ENCODE measurements around the gene ALDH1A2.
"Not testable (repeated sequence)": the region's sequence is repeated elsewhere in the genome, so short reads cannot be mapped to it uniquely, and the experiment has no call there.

ALDH1A2 gene

DNA sequence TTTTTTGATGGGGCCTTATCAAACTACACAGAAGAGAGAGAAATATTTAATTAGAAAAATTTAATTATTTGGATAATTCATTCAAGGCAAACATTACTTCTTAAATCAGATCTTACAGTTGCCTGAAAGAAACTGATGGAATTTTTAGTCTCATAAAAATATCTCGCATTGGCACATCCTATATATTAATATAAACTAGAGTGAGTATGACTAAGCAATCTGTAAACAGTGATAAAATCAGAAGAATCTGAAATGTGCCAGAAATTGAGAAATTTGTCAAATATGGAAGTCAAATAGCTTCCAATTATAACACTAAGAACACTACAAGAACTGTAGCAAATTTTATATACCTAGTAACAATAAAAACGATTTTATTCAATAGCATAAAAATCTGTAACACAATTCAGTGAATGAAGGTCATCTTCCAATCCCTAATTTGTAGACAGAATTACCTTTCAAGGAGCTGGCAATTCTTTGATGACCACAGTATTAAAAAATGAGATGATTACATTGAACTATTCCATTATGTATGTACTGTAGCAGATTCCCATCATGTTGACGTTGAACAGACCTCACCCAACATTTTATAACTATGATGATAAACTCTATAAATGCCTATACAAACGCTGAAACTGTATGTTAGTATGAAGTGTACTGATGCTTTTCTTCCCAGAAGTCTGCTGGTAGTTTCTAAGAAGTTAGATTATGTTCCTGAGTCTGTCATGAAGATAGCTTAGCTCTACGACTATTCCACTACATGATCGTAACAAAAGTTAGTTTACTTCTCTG is 63.0 kb downstream of the ALDH1A2 start:
- in situ Hi-C loops (cut with MboI; ENCODE audit: low sequenced_read_pairs), result no loop called here

DNA sequence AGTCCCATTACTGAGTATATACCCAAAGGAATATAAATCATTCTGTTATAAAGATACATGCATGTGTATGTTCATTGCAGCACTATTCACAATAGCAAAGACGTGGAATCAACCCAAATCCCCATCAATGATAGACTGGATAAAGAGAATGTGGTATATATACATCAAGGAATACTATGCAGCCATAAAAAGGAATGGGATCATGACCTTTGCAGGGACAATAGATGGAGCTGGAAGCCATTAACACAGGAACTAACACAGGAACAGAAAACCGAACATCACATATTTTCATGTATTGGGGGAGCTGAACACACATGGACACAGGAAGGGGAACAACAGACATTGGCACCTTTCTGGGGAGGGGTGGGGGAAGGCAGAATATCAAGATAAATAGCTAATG is 65.8 kb downstream of the ALDH1A2 start:
- in situ Hi-C loops (cut with MboI; ENCODE audit: low sequenced_read_pairs), result not testable (repeated sequence)

DNA sequence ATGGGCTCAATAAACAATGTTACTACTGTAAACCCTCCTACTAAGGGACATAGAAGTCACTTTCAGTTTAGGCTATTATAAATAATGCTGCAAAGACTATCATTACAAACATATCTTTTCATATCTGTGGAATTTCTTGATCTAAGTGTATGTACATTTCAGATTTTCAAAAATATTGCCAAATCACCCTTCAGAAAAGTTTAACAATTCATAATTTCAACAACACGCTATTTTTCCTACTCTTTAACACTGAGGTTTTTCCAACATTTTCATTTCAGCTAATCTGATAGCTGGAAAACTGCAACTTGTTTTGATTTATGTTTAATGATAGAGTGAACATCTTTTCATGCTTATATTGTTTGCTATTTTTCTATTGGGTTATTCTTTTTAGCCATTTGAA is 69.0 kb downstream of the ALDH1A2 start:
- in situ Hi-C loops (cut with MboI; ENCODE audit: low sequenced_read_pairs), result no loop called here

GRCh38 chr15:57994221-57995049 is 71.1 kb downstream of the ALDH1A2 start:
- in situ Hi-C loops (cut with MboI; ENCODE audit: low sequenced_read_pairs), result no loop called here

- in situ Hi-C loops (cut with MboI; ENCODE audit: low sequenced_read_pairs), result no loop called here
Measured at GRCh38 chr15:57993409-57994145, 71.9 kb downstream of the ALDH1A2 start.

DNA sequence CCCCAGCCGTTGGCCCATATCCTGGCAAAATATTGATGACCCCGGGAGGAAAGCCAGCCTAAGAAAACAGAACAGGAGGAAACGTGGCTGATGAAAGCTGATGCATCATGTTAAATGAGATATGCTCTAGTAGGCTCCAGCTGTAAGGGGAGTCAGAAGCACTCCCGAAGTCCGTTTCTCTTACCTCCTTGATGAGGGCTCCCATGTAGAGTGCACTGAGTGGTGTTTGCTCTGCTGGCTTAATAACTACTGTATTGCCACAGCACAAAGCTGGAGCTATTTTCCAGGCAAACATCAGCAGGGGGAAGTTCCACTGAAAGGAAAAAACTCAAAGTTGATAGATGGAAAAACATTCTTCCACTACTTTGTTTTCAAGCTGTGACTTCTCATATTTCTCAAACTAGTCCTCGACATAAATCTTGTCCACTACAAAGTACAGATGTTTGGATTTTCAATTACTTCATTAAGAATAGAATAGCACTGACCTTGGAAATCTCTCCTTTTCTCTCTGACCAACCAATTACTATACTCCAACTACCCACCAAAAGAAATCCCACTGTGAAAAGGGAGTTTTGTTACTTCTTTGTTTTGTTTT is 72.7 kb downstream of the ALDH1A2 start:
- in situ Hi-C loops (cut with MboI; ENCODE audit: low sequenced_read_pairs), result no loop called here

- in situ Hi-C loops (cut with MboI; ENCODE audit: low sequenced_read_pairs), result no loop called here
Measured at GRCh38 chr15:57973534-57973933, 92.0 kb downstream of the ALDH1A2 start.

DNA sequence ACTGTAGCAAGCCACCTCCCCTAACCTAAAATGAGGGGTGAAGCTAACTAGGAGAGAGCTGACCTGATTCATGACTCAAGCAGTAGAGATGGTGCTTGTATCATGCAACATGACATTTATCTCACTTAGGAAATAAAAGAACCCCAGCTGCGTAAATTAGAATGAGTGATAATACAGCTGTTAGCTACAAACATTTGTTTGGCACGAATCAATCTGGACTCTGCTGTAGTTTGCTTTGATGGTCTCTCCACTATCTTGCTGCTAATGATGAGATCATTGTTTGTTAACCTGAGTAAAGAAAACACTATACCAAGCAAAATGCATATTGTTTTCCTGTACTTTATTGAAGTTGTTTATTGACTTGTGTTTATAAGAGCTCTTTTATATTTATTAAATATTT is 92.6 kb downstream of the ALDH1A2 start:
- in situ Hi-C loops (cut with MboI; ENCODE audit: low sequenced_read_pairs), result no loop called here

DNA sequence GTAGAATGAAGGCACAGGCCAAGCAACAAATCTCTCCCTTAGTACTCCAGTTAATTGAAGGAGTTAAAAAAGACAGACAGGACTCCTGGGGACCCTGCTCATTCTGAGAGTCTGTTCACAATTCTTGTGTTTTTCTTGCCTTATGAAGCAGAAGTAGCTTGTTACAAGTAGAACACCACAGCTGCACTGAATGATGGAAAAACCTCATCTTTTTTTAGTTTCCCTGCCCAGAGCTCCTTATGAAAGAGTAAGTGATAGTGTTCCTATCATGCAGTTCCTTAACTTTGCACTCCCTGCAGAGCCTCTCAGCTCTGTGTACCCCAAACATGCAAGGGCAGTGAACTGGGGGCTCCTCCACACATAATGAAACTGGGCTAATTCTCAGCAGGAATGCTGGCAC is 95.5 kb downstream of the ALDH1A2 start:
- in situ Hi-C loops (cut with MboI; ENCODE audit: low sequenced_read_pairs), result no loop called here

DNA sequence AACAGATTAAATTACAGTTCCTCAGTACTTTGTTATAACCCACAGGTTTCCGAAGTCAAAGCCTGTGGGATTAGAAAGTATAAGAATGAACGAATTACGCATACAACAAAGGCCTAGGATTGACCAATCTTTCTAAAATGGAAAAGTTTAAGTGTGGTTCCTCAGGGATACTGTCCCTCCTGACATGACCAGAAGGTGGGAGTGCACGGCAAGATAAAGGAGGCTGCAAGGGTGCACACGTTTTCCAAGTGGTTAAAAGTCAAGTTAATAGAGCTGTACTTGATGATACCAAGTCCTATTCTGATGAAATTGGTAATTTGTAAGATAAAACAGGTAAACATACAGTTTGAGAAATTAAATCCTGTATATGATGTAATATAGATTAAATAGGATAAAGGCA is 96.2 kb downstream of the ALDH1A2 start:
- in situ Hi-C loops (cut with MboI; ENCODE audit: low sequenced_read_pairs), result no loop called here

DNA sequence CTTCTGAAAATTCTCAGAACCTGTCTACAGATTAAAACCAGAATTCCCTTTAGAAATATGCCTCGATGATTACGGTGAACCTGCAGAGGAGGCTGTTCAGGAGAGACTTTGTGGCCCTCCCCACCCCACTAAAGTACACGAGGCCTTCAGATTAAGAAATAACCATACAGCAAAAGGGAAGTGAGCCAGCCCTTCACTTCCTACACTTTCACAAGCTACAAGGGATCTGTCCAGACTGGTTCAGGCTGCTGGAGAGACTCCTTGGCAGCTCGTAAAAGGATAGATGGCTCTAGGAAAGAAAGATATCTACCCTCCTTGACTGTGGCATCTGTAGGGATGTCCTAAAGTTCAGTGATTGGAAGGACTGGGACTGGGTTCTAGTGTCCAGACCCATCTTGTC is 102.6 kb downstream of the ALDH1A2 start:
- in situ Hi-C loops (cut with MboI; ENCODE audit: low sequenced_read_pairs), result no loop called here

DNA sequence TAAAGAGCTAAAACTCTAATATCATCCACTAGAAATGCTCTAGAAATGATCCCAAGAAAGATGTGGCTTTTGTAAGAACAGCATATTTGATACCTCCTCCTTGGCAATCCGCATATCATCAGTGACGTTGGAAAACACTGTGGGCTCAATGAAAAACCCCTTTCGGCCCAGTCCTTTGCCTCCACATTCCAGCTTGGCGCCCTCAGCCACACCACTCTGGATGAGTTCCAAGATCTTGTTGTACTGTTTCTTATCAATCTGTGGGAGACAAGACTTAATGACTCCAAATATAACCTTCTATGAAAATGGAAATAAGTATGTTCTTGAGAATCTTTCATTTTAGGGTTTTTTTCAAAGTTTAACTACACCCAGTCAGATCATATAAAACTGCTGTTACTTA is 103.6 kb downstream of the ALDH1A2 start:
- in situ Hi-C loops (cut with MboI; ENCODE audit: low sequenced_read_pairs), result no loop called here

- in situ Hi-C loops (cut with MboI; ENCODE audit: low sequenced_read_pairs), result no loop called here
Measured at GRCh38 chr15:57957113-57957512, 108.4 kb downstream of the ALDH1A2 start.

DNA sequence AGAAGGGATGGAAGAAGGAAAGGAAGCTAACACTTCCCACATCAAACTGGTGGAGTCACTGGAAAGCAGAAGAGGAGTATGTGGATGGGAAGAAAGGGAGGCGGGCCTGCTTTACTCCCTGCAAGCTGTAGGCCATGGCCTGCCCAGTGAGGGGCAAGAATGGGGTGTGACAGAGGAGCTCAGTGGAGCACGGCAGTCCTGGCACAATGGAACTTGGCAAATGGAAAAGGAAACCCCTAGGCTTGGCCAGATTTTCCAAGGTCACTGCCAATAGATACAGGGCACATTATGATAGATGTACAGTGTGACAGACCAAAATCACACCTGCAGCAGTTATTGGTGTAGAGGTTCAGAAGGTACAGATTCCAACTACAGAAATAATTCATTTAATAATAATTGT is 111.6 kb downstream of the ALDH1A2 start:
- in situ Hi-C loops (cut with MboI; ENCODE audit: low sequenced_read_pairs), result no loop called here

DNA sequence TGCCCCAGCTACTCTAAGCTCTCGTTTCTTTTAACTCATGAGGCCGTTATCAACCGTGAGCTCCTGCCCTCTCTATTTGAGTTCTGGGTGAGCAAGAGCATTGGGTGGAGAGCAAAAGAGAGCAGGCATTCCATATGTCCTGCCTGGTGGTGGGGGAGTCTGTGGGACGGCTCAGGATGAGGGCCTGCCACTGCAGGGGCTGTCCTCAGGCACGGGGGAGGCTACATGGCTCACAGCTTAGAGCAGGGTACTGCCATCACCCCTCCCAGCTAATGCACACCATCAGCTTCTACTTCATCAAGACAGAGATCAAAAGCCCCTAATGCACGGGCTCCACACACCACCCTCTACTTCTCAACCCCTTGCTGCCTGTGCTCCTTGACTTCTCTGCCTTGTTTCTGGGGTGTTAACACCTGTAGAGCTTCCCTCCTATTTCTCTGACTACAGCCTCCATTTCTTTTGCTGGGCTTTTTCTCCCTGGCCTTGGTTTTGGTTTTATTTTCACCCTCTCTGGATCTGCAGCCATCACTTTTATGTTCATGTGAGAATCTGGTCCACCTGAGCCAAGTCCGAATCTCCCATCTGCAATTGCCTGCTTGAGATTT is 114.1 kb downstream of the ALDH1A2 start:
- in situ Hi-C loops (cut with MboI; ENCODE audit: low sequenced_read_pairs), result no loop called here

GRCh38 chr15:57950381-57950946 is 115.0 kb downstream of the ALDH1A2 start:
- in situ Hi-C loops (cut with MboI; ENCODE audit: low sequenced_read_pairs), result no loop called here

GRCh38 chr15:57949374-57949943 is 116.1 kb downstream of the ALDH1A2 start:
- in situ Hi-C loops (cut with MboI; ENCODE audit: low sequenced_read_pairs), result no loop called here

DNA sequence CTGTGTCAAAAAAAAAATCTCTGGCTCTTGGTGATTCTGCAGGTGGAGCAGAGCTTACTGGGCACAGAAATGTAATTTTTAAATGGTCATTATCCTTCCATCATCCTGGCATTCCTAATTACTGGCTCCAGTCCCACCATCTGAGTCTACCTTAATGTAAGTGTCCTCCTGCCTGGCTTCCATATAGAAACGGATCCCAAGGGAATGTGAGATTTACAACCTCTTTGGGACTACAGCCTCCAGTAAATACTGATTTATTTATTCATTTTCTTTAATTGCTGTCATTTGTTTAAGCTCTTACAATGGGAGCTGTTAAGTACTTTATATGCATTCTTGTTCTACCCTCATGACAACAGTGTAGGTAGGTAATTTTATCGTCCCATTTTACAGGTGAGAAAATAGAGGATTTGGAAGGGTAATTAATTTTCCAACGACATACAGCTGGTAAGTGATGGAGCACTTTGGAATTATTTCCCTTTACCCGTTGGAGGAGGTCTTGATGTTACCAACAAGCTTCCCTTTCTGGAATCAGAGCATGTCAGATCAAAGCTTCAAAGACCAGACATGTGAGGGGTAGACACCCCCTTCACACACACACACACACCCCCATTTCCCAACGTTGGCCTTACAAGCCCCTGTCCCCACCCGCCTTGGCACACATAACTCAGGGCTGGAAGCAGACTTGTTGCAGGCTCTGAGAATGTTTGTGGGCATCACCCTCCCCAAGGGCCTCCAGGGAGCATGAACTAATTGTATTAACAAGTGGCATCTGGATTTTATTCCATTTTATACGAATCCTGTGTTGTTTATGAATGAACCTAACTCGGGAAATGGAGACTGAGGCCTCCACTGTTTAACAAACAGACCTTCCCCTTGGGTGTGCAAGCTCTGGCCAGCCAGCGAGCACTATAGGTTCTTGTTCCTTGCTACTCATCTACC is 116.9 kb downstream of the ALDH1A2 start:
- in situ Hi-C loops (cut with MboI; ENCODE audit: low sequenced_read_pairs), result no loop called here

DNA sequence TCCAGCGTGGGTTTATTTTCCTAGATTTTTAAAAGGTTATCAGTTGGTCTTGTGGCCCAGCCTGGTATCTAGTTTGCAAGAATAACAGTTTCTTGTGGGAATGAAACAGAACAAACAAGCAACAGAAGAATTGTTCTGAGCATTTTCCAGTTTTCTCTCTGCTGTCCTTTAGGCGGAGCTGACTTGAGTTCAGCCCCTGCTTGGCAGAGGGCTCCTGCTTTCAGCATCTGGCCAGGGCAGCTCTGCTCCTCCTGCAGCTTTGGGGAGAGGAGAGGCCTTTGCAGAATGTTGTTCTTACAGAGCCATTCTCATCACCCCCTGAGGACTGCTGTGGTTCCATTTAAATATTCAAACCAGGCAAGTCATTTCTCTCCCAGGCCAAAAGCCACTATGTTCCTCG is 117.7 kb downstream of the ALDH1A2 start:
- in situ Hi-C loops (cut with MboI; ENCODE audit: low sequenced_read_pairs), result no loop called here
